Colonic mucosa (tissue), 4 donors: ENCODE results near the gene EPB41L2. TPM values are rescaled to one million over a fixed set of nuclear protein-coding genes. Genes with fewer than 3 reads are reported as not detected.
"Not testable (repeated sequence)": the region's sequence is repeated elsewhere in the genome, so short reads cannot be mapped to it uniquely, and the experiment has no call there.

Experiments
- DNase-seq: peaks from one replicate; pipeline ENCODE4 v3.0.0-alpha.2; 2020
- H3K27ac ChIP-seq: fragments of 200-600 bp; one replicate; pipeline ENCODE4 v1.8.0; 2021
- H3K27me3 ChIP-seq: fragments of 200-600 bp; one replicate; pipeline ENCODE4 v1.8.0; 2021
- H3K36me3 ChIP-seq: fragments of 200-600 bp; one replicate; pipeline ENCODE4 v1.8.0; 2021
- H3K4me1 ChIP-seq: fragments of 200-600 bp; one replicate; pipeline ENCODE4 v1.8.0; 2021; ENCODE audit warnings: mild to moderate bottlenecking
- H3K4me3 ChIP-seq: fragments of 200-600 bp; one replicate; pipeline ENCODE4 v1.8.0; 2021
- H3K9ac ChIP-seq, 2 donors: one replicate each; pipeline ENCODE4 v1.7.0; 2013; ENCODE audit warnings: control low read depth in 2 of 2, low read depth in 2 of 2, low read length in 2 of 2
- H3K9me3 ChIP-seq: fragments of 200-600 bp; one replicate; pipeline ENCODE4 v1.8.0; 2021
- intact Hi-C: fragments of 100-400 bp; cut with DNase I; formaldehyde crosslinking; loops from one replicate; pipeline ENCODE4 v1.14.1; 2022
- total RNA-seq, 2 donors: library from RNA; stranded (reverse); fragmentation: NEBNext Ultra II Directional in 1 of 2; extraction: Animal tissue kit (Norgen Biotek cat#: 25700) in 1 of 2; gene quantifications; one replicate each; pipeline ENCODE4 v1.2.1, GENCODE V29; 2021
- TF ChIP-seq, protein P1 (sequence below): fragments of 200-600 bp; IDR thresholded peaks from one replicate; pipeline ENCODE4 v1.8.0; 2022; ENCODE audit warnings: antibody characterized with exemption, mild to moderate bottlenecking
- donor health status: healthy.
- donor health status: DM: no; HTN: no; CAD: no.
- donor health status: DM: no; HTN: no; CAD: no.

Gene EPB41L2
- total RNA-seq, 2 donors from 2014 or later, result 106 to 113 TPM

DNA sequence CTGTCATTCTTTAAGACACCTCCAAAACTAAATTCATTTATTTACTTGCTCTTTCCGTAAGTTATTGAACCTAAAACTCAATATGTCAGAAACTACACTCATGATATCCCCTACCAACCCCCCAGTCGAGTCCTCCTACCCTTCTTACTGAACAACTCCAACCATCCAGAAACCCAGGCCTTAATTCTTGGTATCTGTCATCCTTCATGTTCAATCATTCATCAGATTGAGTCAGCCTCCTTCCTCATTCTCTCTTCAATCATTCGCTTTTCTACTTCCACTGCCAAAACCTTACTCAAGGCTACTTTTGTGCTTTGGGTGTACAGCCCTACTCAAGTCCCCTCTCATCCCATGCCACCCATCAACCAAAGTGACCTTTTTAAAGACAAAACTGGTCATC, 140.1 kb downstream of the EPB41L2 start:
- TF ChIP-seq, protein P1, sequence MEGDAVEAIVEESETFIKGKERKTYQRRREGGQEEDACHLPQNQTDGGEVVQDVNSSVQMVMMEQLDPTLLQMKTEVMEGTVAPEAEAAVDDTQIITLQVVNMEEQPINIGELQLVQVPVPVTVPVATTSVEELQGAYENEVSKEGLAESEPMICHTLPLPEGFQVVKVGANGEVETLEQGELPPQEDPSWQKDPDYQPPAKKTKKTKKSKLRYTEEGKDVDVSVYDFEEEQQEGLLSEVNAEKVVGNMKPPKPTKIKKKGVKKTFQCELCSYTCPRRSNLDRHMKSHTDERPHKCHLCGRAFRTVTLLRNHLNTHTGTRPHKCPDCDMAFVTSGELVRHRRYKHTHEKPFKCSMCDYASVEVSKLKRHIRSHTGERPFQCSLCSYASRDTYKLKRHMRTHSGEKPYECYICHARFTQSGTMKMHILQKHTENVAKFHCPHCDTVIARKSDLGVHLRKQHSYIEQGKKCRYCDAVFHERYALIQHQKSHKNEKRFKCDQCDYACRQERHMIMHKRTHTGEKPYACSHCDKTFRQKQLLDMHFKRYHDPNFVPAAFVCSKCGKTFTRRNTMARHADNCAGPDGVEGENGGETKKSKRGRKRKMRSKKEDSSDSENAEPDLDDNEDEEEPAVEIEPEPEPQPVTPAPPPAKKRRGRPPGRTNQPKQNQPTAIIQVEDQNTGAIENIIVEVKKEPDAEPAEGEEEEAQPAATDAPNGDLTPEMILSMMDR, result no peak

DNA sequence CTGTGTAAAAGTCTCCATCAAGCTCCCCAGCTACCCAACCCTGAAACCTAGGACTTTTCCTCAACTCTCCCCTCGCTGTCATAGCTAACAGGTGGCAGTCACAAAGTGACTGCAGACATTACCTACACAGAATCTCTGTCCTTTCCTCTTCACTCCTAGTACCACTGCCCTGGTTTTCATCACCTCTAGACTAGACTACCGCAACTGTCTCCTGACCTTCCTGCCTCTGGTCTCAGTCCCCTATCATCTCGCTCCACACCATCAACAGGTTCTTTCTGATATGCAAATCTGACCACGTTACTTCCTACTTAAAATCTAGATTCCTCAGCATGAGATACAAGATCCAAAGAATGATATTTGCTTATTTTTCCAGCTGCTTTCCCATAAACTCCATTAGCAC, 142.1 kb downstream of the EPB41L2 start:
- H3K4me1 ChIP-seq, result no peaks in the 10 kb centered on the region
- H3K4me3 ChIP-seq, result no peak overlapping the region
- H3K36me3 ChIP-seq, result no peaks in the 10 kb centered on the region
- H3K27me3 ChIP-seq, result no peaks in the 10 kb centered on the region
- TF ChIP-seq, protein P1, result no peak
- H3K27ac ChIP-seq, result no peak overlapping the region
- intact Hi-C loops, result no loop called here
- no peak overlapping the region for H3K9ac ChIP-seq
- no peaks in the 10 kb centered on the region for H3K9me3 ChIP-seq
- DNase-seq, result no peak

More for the DNA sequence above, 140.1 kb downstream of the EPB41L2 start:
- DNase-seq, result no peak
- intact Hi-C loops, result no loop called here
- Histone ChIP-seq H3K27ac (no peak overlapping the region), H3K36me3 (no peaks in the 10 kb centered on the region), H3K27me3 (no peaks in the 10 kb centered on the region), H3K9ac (no peak overlapping the region), H3K4me3 (no peak overlapping the region), H3K4me1 (no peaks in the 10 kb centered on the region), H3K9me3 (no peaks in the 10 kb centered on the region)

DNA sequence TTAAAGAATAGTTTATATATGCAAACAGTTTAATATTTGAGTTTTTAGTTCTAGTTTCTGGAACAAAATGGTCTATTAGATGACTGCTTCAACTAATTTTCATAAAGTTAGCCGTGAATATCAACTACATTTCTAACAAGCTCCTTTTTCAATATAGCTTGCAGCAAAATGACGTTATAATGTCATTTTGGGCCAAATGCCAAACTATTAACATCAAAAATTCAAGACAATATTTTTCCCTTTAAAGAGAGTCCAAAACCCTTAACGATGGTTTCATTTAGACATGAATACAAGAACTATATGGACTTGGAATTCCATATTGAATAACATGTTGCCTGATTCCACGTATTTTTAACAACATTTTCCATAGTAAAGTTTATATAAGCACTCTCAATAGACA, 144.9 kb downstream of the EPB41L2 start:
- Histone ChIP-seq H3K27ac (no peak overlapping the region), H3K36me3 (no peaks in the 10 kb centered on the region), H3K9ac (no peak overlapping the region), H3K4me3 (no peak overlapping the region), H3K27me3 (no peaks in the 10 kb centered on the region), H3K4me1 (no peaks in the 10 kb centered on the region), H3K9me3 (no peaks in the 10 kb centered on the region)
- TF ChIP-seq, protein P1, result no peak
- no peak for DNase-seq
- intact Hi-C loops, result no loop called here

DNA sequence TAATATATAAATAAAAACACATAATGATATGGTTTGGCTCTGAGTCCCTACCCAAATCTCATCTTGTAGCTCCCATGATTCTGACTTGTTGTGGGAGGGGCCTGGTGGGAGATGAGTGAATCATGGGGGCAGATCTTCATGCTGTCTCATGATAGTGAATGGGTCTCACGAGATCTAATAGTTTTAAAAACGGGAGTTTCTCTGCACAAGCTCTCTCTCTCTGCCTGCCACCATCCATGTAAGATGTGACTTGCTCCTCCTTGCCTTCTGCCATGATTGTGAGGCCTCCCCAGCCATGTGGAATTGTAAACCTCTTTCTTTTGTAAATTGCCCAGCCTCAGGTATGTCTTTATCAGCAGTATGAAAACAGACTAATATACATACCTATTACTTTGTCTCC, 147.4 kb downstream of the EPB41L2 start:
- DNase-seq, H3K9ac ChIP-seq, H3K27ac ChIP-seq, H3K27me3 ChIP-seq, intact Hi-C loops, H3K9me3 ChIP-seq, H3K36me3 ChIP-seq, H3K4me3 ChIP-seq, H3K4me1 ChIP-seq: not testable (repeated sequence)

DNA sequence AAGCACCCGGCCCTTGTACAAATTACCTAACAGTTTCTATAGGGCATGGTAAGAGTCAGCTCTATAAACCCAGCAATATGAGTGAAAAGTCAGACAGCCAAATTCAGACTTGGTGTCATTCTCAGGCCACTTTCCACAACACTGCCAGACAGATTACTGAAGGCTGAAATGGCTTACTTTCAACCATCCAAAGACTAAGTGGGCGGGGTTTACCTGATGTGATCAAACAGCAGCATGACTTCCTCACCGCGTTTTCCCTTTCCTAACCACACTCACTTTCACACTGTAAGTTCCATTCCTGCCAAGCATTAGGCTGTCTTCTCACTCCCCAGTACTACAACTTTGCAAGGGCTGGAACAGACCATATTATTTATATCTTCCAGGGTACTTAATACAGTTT, 149.9 kb downstream of the EPB41L2 start:
- intact Hi-C loops, result no loop called here
- Histone ChIP-seq H3K9ac (no peak overlapping the region), H3K36me3 (no peaks in the 10 kb centered on the region), H3K4me1 (no peaks in the 10 kb centered on the region), H3K27ac (no peak overlapping the region), H3K9me3 (no peaks in the 10 kb centered on the region), H3K27me3 (no peaks in the 10 kb centered on the region), H3K4me3 (no peak overlapping the region)
- TF ChIP-seq, protein P1, result no peak
- no peak for DNase-seq

DNA sequence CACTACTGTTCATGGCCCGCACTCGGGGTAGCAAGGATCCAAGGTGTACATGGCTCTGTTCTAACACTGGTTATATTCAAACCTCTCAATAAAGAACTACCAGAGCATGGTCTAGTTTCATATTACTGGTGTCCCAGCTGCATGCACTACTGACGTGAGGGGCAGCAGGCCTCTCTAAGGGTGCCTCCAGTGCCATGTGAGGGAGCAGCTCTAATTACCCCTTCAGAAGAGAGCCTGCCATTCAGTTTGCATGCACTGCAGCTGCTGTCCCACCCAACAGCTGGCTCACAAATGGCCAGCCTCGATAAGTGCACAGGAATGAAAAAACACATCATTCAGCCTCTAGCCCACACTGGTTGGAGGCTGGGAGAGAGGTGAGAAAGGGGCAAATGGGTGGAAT, 150.6 kb downstream of the EPB41L2 start:
- no peak for DNase-seq
- no peaks in the 10 kb centered on the region for H3K9me3 ChIP-seq

More for the DNA sequence above, 150.6 kb downstream of the EPB41L2 start:
- Histone ChIP-seq H3K4me3 (no peak overlapping the region), H3K9ac (no peak overlapping the region), H3K36me3 (no peaks in the 10 kb centered on the region), H3K4me1 (no peaks in the 10 kb centered on the region), H3K27ac (no peak overlapping the region), H3K27me3 (no peaks in the 10 kb centered on the region)
- TF ChIP-seq, protein P1, result no peak
- intact Hi-C loops, result no loop called here
